Keratinocyte (primary cell): Measurements from ENCODE around the gene KDM4B. TPM values are rescaled to one million over a fixed set of nuclear protein-coding genes. Genes with fewer than 3 reads are reported as not detected.

Source experiments
- DNase-seq: peaks from one replicate; pipeline ENCODE4 v3.0.0-alpha.2; 2011; ENCODE audit warnings: low read depth, missing footprints, low spot score
- FAIRE-seq: peaks from 2 replicates; lab custom pipeline; 2011; peaks lifted over from hg19 to GRCh38; lab: Jason Lieb, UNC
- H2AFZ ChIP-seq: 2 replicates; pipeline ENCODE4 v1.6.0; 2012; ENCODE audit warnings: low read length, control low read depth, inconsistent platforms; ENCODE audit not compliant: control insufficient read depth
- H3K27ac ChIP-seq: 2 replicates; pipeline ENCODE4 v1.5.1; 2011; ENCODE audit warnings: low read length; ENCODE audit not compliant: control insufficient read depth, insufficient read depth
- H3K27me3 ChIP-seq: 3 replicates; pipeline ENCODE4 v1.6.0; 2011; ENCODE audit warnings: low read length; ENCODE audit not compliant: control insufficient read depth, insufficient read depth; ENCODE audit errors: extremely low read depth
- H3K36me3 ChIP-seq, 2 experiments: 2 replicates in 1 of 2; 3 replicates in 1 of 2; pipeline ENCODE4 v1.5.1; 2011; ENCODE audit warnings: low read length in 2 of 2, mild to moderate bottlenecking in 1 of 2; ENCODE audit not compliant: control insufficient read depth in 2 of 2, insufficient read depth in 2 of 2; ENCODE audit errors: extremely low read depth in 1 of 2
- H3K4me1 ChIP-seq: 3 replicates; pipeline ENCODE4 v1.5.1; 2011; ENCODE audit warnings: low read length; ENCODE audit not compliant: control insufficient read depth, insufficient read depth; ENCODE audit errors: extremely low read depth
- H3K4me2 ChIP-seq: 3 replicates; pipeline ENCODE4 v1.6.0; 2011; ENCODE audit warnings: low read depth, low read length; ENCODE audit not compliant: control insufficient read depth, insufficient read depth; ENCODE audit errors: extremely low read depth
- H3K4me3 ChIP-seq, 3 experiments: fragments of 200-600 bp in 1 of 3; sonication (generic) in 1 of 3; 2 replicates in 2 of 3; 3 replicates in 1 of 3; pipeline ENCODE4 v1.5.1; 2011 to 2016; ENCODE audit warnings: low read length in 3 of 3, mild to moderate bottlenecking in 3 of 3, control low read depth in 2 of 3, inconsistent platforms in 1 of 3, low read depth in 1 of 3, mixed read lengths in 1 of 3, mixed run types in 1 of 3, moderate library complexity in 1 of 3; ENCODE audit not compliant: control insufficient read depth in 2 of 3, insufficient read depth in 2 of 3; ENCODE audit errors: extremely low read depth in 1 of 3
- H3K79me2 ChIP-seq: 2 replicates; pipeline ENCODE4 v1.6.0; 2012; ENCODE audit warnings: low read length; ENCODE audit not compliant: control insufficient read depth, insufficient read depth
- H3K9ac ChIP-seq: 3 replicates; pipeline ENCODE4 v1.6.0; 2011; ENCODE audit warnings: low read length; ENCODE audit not compliant: control insufficient read depth, insufficient read depth; ENCODE audit errors: extremely low read depth
- H3K9me1 ChIP-seq: 3 replicates; pipeline ENCODE4 v1.6.0; 2011; ENCODE audit warnings: low read length; ENCODE audit not compliant: control insufficient read depth, insufficient read depth; ENCODE audit errors: extremely low read depth
- H3K9me3 ChIP-seq: 2 replicates; pipeline ENCODE4 v1.5.1; 2012; ENCODE audit warnings: low read depth, low read length; ENCODE audit not compliant: control insufficient read depth
- H4K20me1 ChIP-seq: 3 replicates; pipeline ENCODE4 v1.6.0; 2011; ENCODE audit warnings: low read length; ENCODE audit not compliant: control insufficient read depth, insufficient read depth; ENCODE audit errors: extremely low read depth
- EZH2 ChIP-seq: IDR thresholded peaks from one replicate; pipeline ENCODE4 v1.6.1; 2012; ENCODE audit warnings: inconsistent platforms, mild to moderate bottlenecking, low read length, moderate library complexity
- dilution Hi-C: fragments of 300-500 bp; cut with MboI; formaldehyde crosslinking; loops from one replicate; pipeline ENCODE4 v1.7.0; 2020; ENCODE audit warnings: low sequenced_read_pairs; ENCODE audit not compliant: extremely low pct_ligation_motif_present
- polyA plus RNA-seq, 5 experiments: library from polyadenylated mRNA; depleted of rRNA in 3 of 5; stranded (reverse) in 3 of 5; stranded (forward) in 1 of 5; unstranded in 1 of 5; fragments of >200 nt; gene quantifications; 1 replicate in 1 of 5; 2 replicates in 3 of 5; 3 replicates in 1 of 5; pipeline versions ENCODE4 v1.2.1 to v1.2.3, GENCODE V29; 2011 to 2012; ENCODE audit warnings: missing spikeins in 2 of 5, low read depth in 1 of 5, low replicate concordance in 1 of 5
- TF ChIP-seq, protein P1 (sequence below), 3 experiments: IDR thresholded peaks in 1 of 3; conservative IDR thresholded peaks in 1 of 3; optimal IDR thresholded peaks in 1 of 3; 2 replicates in 2 of 3; 3 replicates in 1 of 3; pipeline versions ENCODE3 to v1.5.1; 2011; ENCODE audit warnings: low read length in 3 of 3, mild to moderate bottlenecking in 3 of 3, moderate library complexity in 2 of 3, control low read depth in 1 of 3, inconsistent platforms in 1 of 3; ENCODE audit not compliant: insufficient read depth in 2 of 3; ENCODE audit errors: extremely low read depth in 1 of 3

The KDM4B gene
- polyA plus RNA-seq, 1 donor (not counting 4 experiments of a cell fraction or from before 2014, with no cell fraction given) = 6.2 TPM

DNA sequence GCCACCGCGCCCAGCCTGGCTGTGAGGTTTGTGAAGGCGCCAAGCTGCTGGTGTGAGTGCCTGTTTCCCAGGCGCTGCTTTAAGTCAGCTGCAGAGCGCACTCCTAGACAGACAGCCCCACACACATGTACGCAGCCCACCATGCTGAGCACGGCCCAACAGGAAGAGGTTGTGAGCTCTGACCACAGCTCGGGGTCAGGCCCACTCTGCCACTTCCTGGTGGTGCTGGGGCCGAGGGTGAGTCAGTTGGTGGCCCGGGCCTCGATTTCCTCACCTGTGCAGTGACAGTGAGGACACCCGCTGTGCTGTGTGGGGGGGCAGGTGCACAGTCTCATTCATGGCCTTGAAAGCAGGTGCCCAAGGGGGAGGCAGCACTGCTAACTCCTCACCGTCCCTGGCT lies 106.7 kb downstream of the KDM4B start:
- TF ChIP-seq, protein P1, sequence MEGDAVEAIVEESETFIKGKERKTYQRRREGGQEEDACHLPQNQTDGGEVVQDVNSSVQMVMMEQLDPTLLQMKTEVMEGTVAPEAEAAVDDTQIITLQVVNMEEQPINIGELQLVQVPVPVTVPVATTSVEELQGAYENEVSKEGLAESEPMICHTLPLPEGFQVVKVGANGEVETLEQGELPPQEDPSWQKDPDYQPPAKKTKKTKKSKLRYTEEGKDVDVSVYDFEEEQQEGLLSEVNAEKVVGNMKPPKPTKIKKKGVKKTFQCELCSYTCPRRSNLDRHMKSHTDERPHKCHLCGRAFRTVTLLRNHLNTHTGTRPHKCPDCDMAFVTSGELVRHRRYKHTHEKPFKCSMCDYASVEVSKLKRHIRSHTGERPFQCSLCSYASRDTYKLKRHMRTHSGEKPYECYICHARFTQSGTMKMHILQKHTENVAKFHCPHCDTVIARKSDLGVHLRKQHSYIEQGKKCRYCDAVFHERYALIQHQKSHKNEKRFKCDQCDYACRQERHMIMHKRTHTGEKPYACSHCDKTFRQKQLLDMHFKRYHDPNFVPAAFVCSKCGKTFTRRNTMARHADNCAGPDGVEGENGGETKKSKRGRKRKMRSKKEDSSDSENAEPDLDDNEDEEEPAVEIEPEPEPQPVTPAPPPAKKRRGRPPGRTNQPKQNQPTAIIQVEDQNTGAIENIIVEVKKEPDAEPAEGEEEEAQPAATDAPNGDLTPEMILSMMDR (optimal IDR thresholded peaks at IDR 0.05 in 1 of 3, IDR thresholded peaks at IDR 0.05 in 1 of 3, conservative IDR thresholded peaks at IDR 0.05 in 1 of 3; ENCODE audit: extremely low read depth in 1 of 3, insufficient read depth in 2 of 3, low read length in 3 of 3) = no peak
- H3K9ac ChIP-seq = no peak overlapping the region
- no peaks in the 10 kb centered on the region for H3K4me1 ChIP-seq
- dilution Hi-C loops = no loop called here
- H3K27me3 ChIP-seq = no peaks in the 10 kb centered on the region
- H4K20me1 ChIP-seq = peaks cover 3% of the 10 kb centered on the region
- no peak overlapping the region for H3K4me2 ChIP-seq
- no peaks in the 10 kb centered on the region for H3K9me3 ChIP-seq
- no peak for DNase-seq
- no peaks in the 10 kb centered on the region for H3K79me2 ChIP-seq
- H3K9me1 ChIP-seq = no peaks in the 10 kb centered on the region
- H3K27ac ChIP-seq = no peak overlapping the region
- no peak overlapping the region for H2AFZ ChIP-seq
- FAIRE-seq = no peak
- H3K4me3 ChIP-seq = no peak overlapping the region
- peaks cover 15 to 29% of the 10 kb centered on the region in 2 experiments for H3K36me3 ChIP-seq

DNA sequence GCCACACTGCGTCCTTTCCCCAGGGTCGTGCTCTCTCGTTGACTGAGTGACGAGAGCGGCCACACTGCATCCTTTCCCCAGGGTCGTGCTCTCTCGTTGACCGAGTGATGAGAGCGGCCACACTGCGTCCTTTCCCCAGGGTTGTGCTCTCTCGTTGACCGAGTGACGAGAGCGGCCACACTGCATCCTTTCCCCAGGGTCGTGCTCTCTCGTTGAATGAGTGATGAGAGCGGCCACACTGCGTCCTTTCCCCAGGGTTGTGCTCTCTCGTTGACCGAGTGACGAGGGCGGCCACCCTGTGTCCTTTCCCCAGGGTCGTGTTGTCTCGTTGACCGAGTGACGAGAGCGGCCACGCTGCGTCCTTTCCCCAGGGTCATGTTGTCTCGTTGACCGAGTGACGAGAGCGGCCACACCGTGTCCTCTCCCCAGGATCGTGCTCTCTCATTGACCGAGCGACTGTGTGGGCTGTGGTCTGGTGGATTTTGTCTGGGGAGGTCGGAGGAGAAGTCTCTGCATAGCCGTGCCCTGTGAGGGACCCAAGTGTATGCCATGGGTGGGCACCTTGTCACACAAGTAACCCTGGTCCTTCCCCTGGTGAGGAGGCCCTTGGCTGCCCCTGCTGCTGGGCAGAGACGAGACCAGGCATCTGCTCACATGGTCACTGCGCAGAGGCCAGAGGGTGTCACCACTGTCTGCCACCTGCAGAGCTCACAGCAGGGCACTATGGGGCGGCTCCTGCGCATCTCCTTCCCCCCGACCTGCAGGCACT lies 107.7 kb downstream of the KDM4B start:
- no peak overlapping the region for H2AFZ ChIP-seq
- dilution Hi-C loops = no loop called here
- H3K36me3 ChIP-seq = peaks cover 8 to 33% of the 10 kb centered on the region in 2 experiments
- no peak for DNase-seq
- no peak overlapping the region for H3K9ac ChIP-seq
- H3K9me3 ChIP-seq = no peaks in the 10 kb centered on the region
- no peak overlapping the region for H3K27ac ChIP-seq
- peaks cover 4% of the 10 kb centered on the region for H4K20me1 ChIP-seq
- H3K4me1 ChIP-seq = no peaks in the 10 kb centered on the region
- no peak overlapping the region for H3K4me3 ChIP-seq
- TF ChIP-seq EZH2 = no peak
- TF ChIP-seq, protein P1 (optimal IDR thresholded peaks at IDR 0.05 in 1 of 3, IDR thresholded peaks at IDR 0.05 in 1 of 3, conservative IDR thresholded peaks at IDR 0.05 in 1 of 3; ENCODE audit: extremely low read depth in 1 of 3, insufficient read depth in 2 of 3, low read length in 3 of 3) = no peak
- no peaks in the 10 kb centered on the region for H3K79me2 ChIP-seq
- no peaks in the 10 kb centered on the region for H3K9me1 ChIP-seq
- no peaks in the 10 kb centered on the region for H3K27me3 ChIP-seq
- no peak for FAIRE-seq
- no peak overlapping the region for H3K4me2 ChIP-seq
